ENCODE data around the gene USP21. TPM values are rescaled to one million over a fixed set of nuclear protein-coding genes. Genes with fewer than 3 reads are reported as not detected.
A peak's percentile ranks its signal among the peaks of the same experiment; 100 is the strongest.

Gene USP21
- total RNA-seq, 2 experiments from 2014 or later, result 44.4 to 45.6 TPM

GRCh38 chr1:161153176-161153575 is 6.1 kb upstream of the USP21 start:
- Histone ChIP-seq H3K36me3 (ENCODE audit: insufficient read depth, low read length) (peaks cover 10% of the 10 kb centered on the region), H3K27me3 (ENCODE audit: control insufficient read depth in 1 of 2, insufficient read depth in 2 of 2, low read length in 2 of 2) (no peaks in the 10 kb centered on the region), H3K9me3 (ENCODE audit: control insufficient read depth in 1 of 2, insufficient read depth in 1 of 2, low read length in 2 of 2) (no peaks in the 10 kb centered on the region), H3K27ac (ENCODE audit: low read depth in 1 of 2, low read length in 2 of 2) (peak overlapping the region; percentile 96 to 99), H3K4me3 (ENCODE audit: low read length) (peak overlapping the region; percentile 97), H3K4me1 (ENCODE audit: insufficient read depth, low read length) (peaks cover 15% of the 10 kb centered on the region)
- Mint-ChIP-seq H3K9me3 (no peaks in the 10 kb centered on the region), H3K4me1 (ENCODE audit: low read depth) (peaks cover 35% of the 10 kb centered on the region), H3K36me3 (ENCODE audit: low read depth) (peaks cover 34% of the 10 kb centered on the region), H3K27ac (peak overlapping the region; percentile 99), H3K4me3 (peak overlapping the region; percentile 82), H3K27me3 (no peaks in the 10 kb centered on the region)
- POLR2A ChIA-PET, result interaction anchor here (0.7 to 4.1 kb wide), 24 partner anchors 12 to 891 kb away, joined by 3 to 37 read pairs (median 5); partner anchors contain the start of genes ARHGAP30, B4GALT3, DCAF8 and DEDD
- ATAC-seq (ENCODE audit: poor library complexity) (no peak), DNase-seq (no peak)
- TF ChIP-seq CTCF (IDR thresholded peaks at IDR 0.05), result no peak
- intact Hi-C loops (cut with DNase I, micrococcal nuclease), result loop anchor here (1.0 to 10.0 kb wide), 4 partner anchors 21 to 808 kb away; partner anchors contain the start of genes DEDD (in 2 of the 2), NIT1 (in 2 of the 2), PFDN2 (in 2 of the 2) and COPA (in 1 of the 2)
- CTCF ChIA-PET, result interaction anchor here (1.3 to 2.8 kb wide), 4 partner anchors 13 to 112 kb away, joined by 3 to 12 read pairs (median 8); partner anchors contain the start of genes NDUFS2, PPOX and TOMM40L

GRCh38 chr1:161153682-161154337 is 5.5 kb upstream of the USP21 start, which contains the start of gene UFC1:
Gene UFC1 (plus strand): TSS chr1:161153978. CDS start chr1:161153998, 20 bp downstream.
- Mint-ChIP-seq H3K27me3 (no peaks in the 10 kb centered on the region), H3K9me3 (no peaks in the 10 kb centered on the region), H3K4me3 (peak within 1 kb of the TSS; percentile 98), H3K4me1 (ENCODE audit: low read depth) (peaks cover 42% of the 10 kb centered on the region), H3K36me3 (ENCODE audit: low read depth) (peaks cover 40% of the 10 kb centered on the region), H3K27ac (peak within 1 kb of the TSS; percentile 99)
- ATAC-seq (ENCODE audit: poor library complexity) (peak; percentile 91), DNase-seq (peak; percentile 67 to 96 (median 76))
- Histone ChIP-seq H3K27ac (ENCODE audit: low read depth in 1 of 2, low read length in 2 of 2) (peak within 1 kb of the TSS; percentile 96 to 99), H3K36me3 (ENCODE audit: insufficient read depth, low read length) (peaks cover 16% of the 10 kb centered on the region), H3K27me3 (ENCODE audit: control insufficient read depth in 1 of 2, insufficient read depth in 2 of 2, low read length in 2 of 2) (no peaks in the 10 kb centered on the region), H3K4me1 (ENCODE audit: insufficient read depth, low read length) (peaks cover 19% of the 10 kb centered on the region), H3K4me3 (ENCODE audit: low read length) (peak within 1 kb of the TSS; percentile 97), H3K9me3 (ENCODE audit: control insufficient read depth in 1 of 2, insufficient read depth in 1 of 2, low read length in 2 of 2) (no peaks in the 10 kb centered on the region)
- intact Hi-C loops (cut with DNase I, micrococcal nuclease), result loop anchor here (1.0 to 10.0 kb wide), 4 partner anchors 22 to 809 kb away; partner anchors contain the start of genes DEDD (in 2 of the 2), NIT1 (in 2 of the 2), PFDN2 (in 2 of the 2) and COPA (in 1 of the 2)
- ChIA-PET POLR2A (interaction anchor here (0.7 to 4.1 kb wide), 24 partner anchors 12 to 891 kb away, joined by 3 to 37 read pairs (median 5); partner anchors contain the start of genes ARHGAP30, B4GALT3, DCAF8 and DEDD), CTCF (interaction anchor here (1.1 to 2.8 kb wide), 5 partner anchors 13 to 112 kb away, joined by 3 to 12 read pairs (median 5); partner anchors contain the start of genes DEDD, NDUFS2, PPOX and TOMM40L)
- no peak for TF ChIP-seq CTCF (IDR thresholded peaks at IDR 0.05)

GRCh38 chr1:161157867-161158266 is 1.4 kb upstream of the USP21 start:
- no peak overlapping the region for H3K27ac ChIP-seq (ENCODE audit: low read depth in 1 of 2, low read length in 2 of 2)
- no peaks in the 10 kb centered on the region for H3K9me3 Mint-ChIP-seq
- H3K4me3 ChIP-seq (ENCODE audit: low read length), result no peak overlapping the region
- intact Hi-C loops (cut with DNase I, micrococcal nuclease), result loop anchor here in 1 of 2 experiments (5.0 to 10.0 kb wide), 3 partner anchors 91 to 813 kb away; partner anchors contain the start of genes ARHGAP30, COPA and NCSTN
- no peaks in the 10 kb centered on the region for H3K27me3 ChIP-seq (ENCODE audit: control insufficient read depth in 1 of 2, insufficient read depth in 2 of 2, low read length in 2 of 2)
- H3K4me1 Mint-ChIP-seq (ENCODE audit: low read depth), result peaks cover 75% of the 10 kb centered on the region
- POLR2A ChIA-PET, result interaction anchor here (0.7 to 2.7 kb wide), 7 partner anchors 8 to 112 kb away, joined by 3 to 12 read pairs (median 4); partner anchors contain the start of genes NDUFS2, PPOX and USF1
- peak overlapping the region; percentile 86 for H3K27ac Mint-ChIP-seq
- DNase-seq (no peak), ATAC-seq (ENCODE audit: poor library complexity) (no peak)
- peaks cover 50% of the 10 kb centered on the region for H3K4me1 ChIP-seq (ENCODE audit: insufficient read depth, low read length)
- peak overlapping the region; percentile 93 for H3K4me3 Mint-ChIP-seq
- TF ChIP-seq CTCF (IDR thresholded peaks at IDR 0.05), result no peak
- no peaks in the 10 kb centered on the region for H3K27me3 Mint-ChIP-seq
- CTCF ChIA-PET, result interaction anchor here (1.0 to 1.1 kb wide), 2 partner anchors 8 to 68 kb away, joined by 3 to 5 read pairs; partner anchors contain the start of genes PPOX and TOMM40L
- no peaks in the 10 kb centered on the region for H3K9me3 ChIP-seq (ENCODE audit: control insufficient read depth in 1 of 2, insufficient read depth in 1 of 2, low read length in 2 of 2)
- peaks cover 31% of the 10 kb centered on the region for H3K36me3 ChIP-seq (ENCODE audit: insufficient read depth, low read length)
- peaks cover 64% of the 10 kb centered on the region for H3K36me3 Mint-ChIP-seq (ENCODE audit: low read depth)

All from CD4-positive, alpha-beta T cell (primary cell).